ENCODE results near the gene NPC2. TPM values are rescaled to one million over a fixed set of nuclear protein-coding genes. Genes with fewer than 3 reads are reported as not detected.
A peak's percentile ranks its signal among the peaks of the same experiment; 100 is the strongest.

NPC2 gene
- total RNA-seq, 4 donors from 2014 or later, result 174 to 331 (median 251) TPM

DNA sequence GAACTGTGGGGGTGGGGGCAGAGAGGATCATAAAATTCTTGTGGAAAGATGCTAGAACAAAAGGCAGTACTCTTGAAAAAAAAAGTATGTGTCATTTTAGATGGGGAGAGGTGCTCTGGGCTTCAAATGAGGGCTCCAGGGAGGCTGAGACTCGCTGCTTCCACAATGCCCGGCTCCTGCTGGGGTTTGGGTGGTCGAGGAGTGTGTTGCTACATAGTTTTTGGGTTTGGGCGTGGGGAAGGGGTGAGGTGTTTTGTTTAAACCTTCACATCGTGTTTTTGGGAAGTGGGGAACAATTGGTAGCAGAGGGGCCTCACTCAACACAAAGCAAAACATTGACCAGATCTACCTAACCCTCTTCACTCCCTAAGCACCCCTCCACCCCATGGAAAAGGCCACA, 8.6 kb upstream of the NPC2 start:
- WGBS, 2 donors, result 58 to 63% methylated on average over 5 of the region's 5 CpGs
- Histone ChIP-seq H3K4me3 (no peak overlapping the region), H3K27ac (no peak overlapping the region), H3K27me3 (no peaks in the 10 kb centered on the region), H3K9me3 (no peaks in the 10 kb centered on the region), H3K4me1 (peaks cover 0 to 32% (median 0%) of the 10 kb centered on the region in 3 donors), H3K36me3 (peaks cover 0 to 56% (median 5%) of the 10 kb centered on the region in 3 donors)
- intact Hi-C loops (cut with DNase I), result no loop called here
- TF ChIP-seq, protein P1, sequence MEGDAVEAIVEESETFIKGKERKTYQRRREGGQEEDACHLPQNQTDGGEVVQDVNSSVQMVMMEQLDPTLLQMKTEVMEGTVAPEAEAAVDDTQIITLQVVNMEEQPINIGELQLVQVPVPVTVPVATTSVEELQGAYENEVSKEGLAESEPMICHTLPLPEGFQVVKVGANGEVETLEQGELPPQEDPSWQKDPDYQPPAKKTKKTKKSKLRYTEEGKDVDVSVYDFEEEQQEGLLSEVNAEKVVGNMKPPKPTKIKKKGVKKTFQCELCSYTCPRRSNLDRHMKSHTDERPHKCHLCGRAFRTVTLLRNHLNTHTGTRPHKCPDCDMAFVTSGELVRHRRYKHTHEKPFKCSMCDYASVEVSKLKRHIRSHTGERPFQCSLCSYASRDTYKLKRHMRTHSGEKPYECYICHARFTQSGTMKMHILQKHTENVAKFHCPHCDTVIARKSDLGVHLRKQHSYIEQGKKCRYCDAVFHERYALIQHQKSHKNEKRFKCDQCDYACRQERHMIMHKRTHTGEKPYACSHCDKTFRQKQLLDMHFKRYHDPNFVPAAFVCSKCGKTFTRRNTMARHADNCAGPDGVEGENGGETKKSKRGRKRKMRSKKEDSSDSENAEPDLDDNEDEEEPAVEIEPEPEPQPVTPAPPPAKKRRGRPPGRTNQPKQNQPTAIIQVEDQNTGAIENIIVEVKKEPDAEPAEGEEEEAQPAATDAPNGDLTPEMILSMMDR (IDR thresholded peaks at IDR 0.05), result no peak
- TF ChIP-seq POLR2A (IDR thresholded peaks at IDR 0.05), result no peak
- no peak for DNase-seq

DNA sequence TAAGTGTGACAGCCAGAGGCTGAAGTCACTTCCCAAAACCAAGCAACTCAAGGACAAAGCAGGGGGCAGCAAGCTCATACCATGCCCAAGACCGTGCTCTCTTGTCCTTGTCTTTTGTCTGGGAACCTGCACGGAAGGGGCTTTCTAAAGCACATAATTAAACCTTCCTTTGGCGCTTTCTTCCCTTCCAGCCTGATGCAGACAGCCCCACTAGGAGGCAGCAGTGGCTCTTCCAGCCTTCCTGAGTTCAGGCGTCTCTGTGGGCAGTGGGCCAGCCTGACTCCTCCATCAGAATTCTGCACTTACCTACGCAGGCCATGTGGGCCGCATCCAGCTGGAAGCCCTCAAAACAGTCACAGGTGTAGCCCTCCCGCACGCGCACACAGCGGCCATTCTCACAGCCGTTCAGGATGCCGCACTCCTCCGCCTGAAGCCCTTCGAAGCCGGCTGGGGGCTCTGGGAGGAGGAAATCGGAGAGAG, 8.1 kb upstream of the NPC2 start:
- peaks cover 0 to 32% (median 0%) of the 10 kb centered on the region in 3 donors for H3K4me1 ChIP-seq
- H3K36me3 ChIP-seq, result peaks cover 0 to 56% (median 5%) of the 10 kb centered on the region in 3 donors
- no peak overlapping the region for H3K4me3 ChIP-seq
- no peaks in the 10 kb centered on the region for H3K27me3 ChIP-seq
- no peak for DNase-seq
- no peaks in the 10 kb centered on the region for H3K9me3 ChIP-seq
- TF ChIP-seq POLR2A (IDR thresholded peaks at IDR 0.05), result no peak
- TF ChIP-seq, protein P1 (IDR thresholded peaks at IDR 0.05), result peak in 5 of 6 experiments; percentile 22 to 65 (median 58)
- peak overlapping the region in 1 of 4 donors; percentile 9 for H3K27ac ChIP-seq
- 35 to 36% methylated on average over 3 to 6 of the region's 16 CpGs for WGBS, 2 donors
- intact Hi-C loops (cut with DNase I), result no loop called here

DNA sequence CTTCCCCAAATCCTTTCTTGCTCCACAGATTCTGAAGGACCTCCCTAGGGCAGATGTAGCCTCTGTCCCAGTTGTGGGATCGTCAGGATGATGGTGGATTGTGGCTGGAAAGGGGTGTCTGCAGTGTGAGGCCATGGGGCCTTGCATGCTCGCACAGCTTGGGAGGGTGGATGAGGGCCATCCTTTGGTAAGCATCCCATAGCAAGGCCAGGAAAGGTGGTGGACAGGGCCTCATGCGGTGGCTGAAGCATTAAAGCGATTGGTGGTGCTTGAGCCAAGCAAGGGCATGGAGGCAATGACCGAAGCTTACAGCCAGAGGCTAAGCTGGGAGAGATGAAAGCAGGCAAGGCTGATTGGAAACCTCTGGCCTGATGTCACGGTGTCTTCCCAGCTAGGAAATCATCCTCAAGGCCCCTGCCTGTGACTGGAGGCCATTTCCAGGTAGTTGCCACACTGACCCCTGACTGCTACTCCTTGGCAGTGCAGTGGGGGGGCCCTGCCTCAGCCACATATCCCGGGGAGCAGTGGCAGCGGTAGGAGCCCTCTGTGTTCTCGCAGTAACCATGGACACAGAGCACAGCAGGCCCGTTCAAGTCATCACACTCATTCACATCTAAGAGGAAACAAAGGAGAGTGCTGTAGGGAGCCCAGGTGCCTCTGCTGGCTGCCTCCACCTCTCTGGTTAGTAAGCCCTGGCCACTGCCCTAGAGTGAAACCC, 7.5 kb upstream of the NPC2 start:
- Histone ChIP-seq H3K27ac (peak overlapping the region in 1 of 4 donors; percentile 9), H3K36me3 (peaks cover 0 to 56% (median 5%) of the 10 kb centered on the region in 3 donors), H3K27me3 (no peaks in the 10 kb centered on the region), H3K4me1 (peaks cover 0 to 32% (median 0%) of the 10 kb centered on the region in 3 donors), H3K4me3 (no peak overlapping the region), H3K9me3 (no peaks in the 10 kb centered on the region)
- DNase-seq, result no peak
- intact Hi-C loops (cut with DNase I), result no loop called here
- no peak for TF ChIP-seq POLR2A (IDR thresholded peaks at IDR 0.05)
- TF ChIP-seq, protein P1 (IDR thresholded peaks at IDR 0.05), result no peak
- WGBS, 2 donors, result 75 to 100% methylated on average over 3 to 7 of the region's 10 CpGs

DNA sequence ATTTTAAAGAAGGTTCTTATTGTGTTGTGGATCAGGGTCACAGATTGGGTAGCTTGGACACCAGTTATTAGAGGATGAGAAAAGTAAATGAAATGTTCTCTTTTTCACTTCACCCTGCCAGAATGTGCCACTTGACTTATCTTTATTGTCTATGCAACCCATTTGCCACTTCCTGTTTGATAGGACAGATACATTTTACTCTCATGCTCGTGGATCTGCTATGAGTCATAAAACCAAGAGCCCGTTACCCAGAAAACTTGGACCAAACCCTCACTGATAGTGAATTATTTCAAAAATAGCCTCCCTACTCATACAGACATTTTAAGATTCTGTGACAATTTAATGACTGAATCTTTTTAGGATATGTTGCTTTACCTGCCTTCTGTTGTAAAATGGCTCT, 2.3 kb upstream of the NPC2 start:
- intact Hi-C loops (cut with DNase I), result no loop called here

More for the DNA sequence above, 2.3 kb upstream of the NPC2 start:
- TF ChIP-seq POLR2A (IDR thresholded peaks at IDR 0.05), result no peak
- TF ChIP-seq, protein P1 (IDR thresholded peaks at IDR 0.05), result no peak
- peaks cover 0 to 18% (median 0%) of the 10 kb centered on the region in 3 donors for H3K36me3 ChIP-seq
- no peak for DNase-seq
- 40 to 56% methylated on average over 2 of the region's 2 CpGs for WGBS, 2 donors
- H3K9me3 ChIP-seq, result no peaks in the 10 kb centered on the region
- peaks cover 0 to 40% (median 9%) of the 10 kb centered on the region in 3 donors for H3K4me1 ChIP-seq
- H3K4me3 ChIP-seq, result no peak overlapping the region
- no peaks in the 10 kb centered on the region for H3K27me3 ChIP-seq
- H3K27ac ChIP-seq, result peak overlapping the region in 1 of 4 donors; percentile 95
